ENCODE results near the gene FXYD5. TPM values are rescaled to one million over a fixed set of nuclear protein-coding genes. Genes with fewer than 3 reads are reported as not detected.

Gene FXYD5
- total and polyA plus RNA-seq, 2 donors from 2014 or later, result 41.9 to 84.5 TPM

GRCh38 chr19:35117799-35118198 lies 36.7 kb upstream of the FXYD5 start:
- intact Hi-C loops (cut with DNase I), result no loop called here
- peaks cover 0 to 4% (median 3%) of the 10 kb centered on the region in 3 donors for H3K4me1 ChIP-seq (ENCODE audit: control insufficient read depth in 2 of 3, insufficient read depth in 2 of 3, low read depth in 1 of 3, low read length in 3 of 3)
- TF ChIP-seq CTCF (IDR thresholded peaks at IDR 0.05; ENCODE audit: borderline replicate concordance, extremely low read depth, insufficient read depth), result no peak
- no peak overlapping the region for H3K4me3 ChIP-seq (ENCODE audit: low read length in 3 of 3)
- no peaks in the 10 kb centered on the region for H3K27me3 ChIP-seq (ENCODE audit: control insufficient read depth, insufficient read depth, low read length)
- no peaks in the 10 kb centered on the region for H3K9me3 ChIP-seq (ENCODE audit: control insufficient read depth in 2 of 3, insufficient read depth in 1 of 3, low read length in 3 of 3)
- H3K27ac ChIP-seq (ENCODE audit: low read depth in 2 of 2, low read length in 2 of 2), result no peak overlapping the region
- FAIRE-seq, result no peak
- no peak overlapping the region for H3K9ac ChIP-seq (ENCODE audit: low read length in 3 of 3)
- no peaks in the 10 kb centered on the region for H3K36me3 ChIP-seq (ENCODE audit: control insufficient read depth in 2 of 3, insufficient read depth in 3 of 3, low read length in 3 of 3)
- no peak for DNase-seq

GRCh38 chr19:35118268-35119020 lies 36.1 kb upstream of the FXYD5 start:
- Histone ChIP-seq H3K4me3 (ENCODE audit: low read length in 3 of 3) (no peak overlapping the region), H3K27me3 (ENCODE audit: control insufficient read depth, insufficient read depth, low read length) (no peaks in the 10 kb centered on the region), H3K4me1 (ENCODE audit: control insufficient read depth in 2 of 3, insufficient read depth in 2 of 3, low read depth in 1 of 3, low read length in 3 of 3) (peaks cover 0 to 4% (median 3%) of the 10 kb centered on the region in 3 donors), H3K9me3 (ENCODE audit: control insufficient read depth in 2 of 3, insufficient read depth in 1 of 3, low read length in 3 of 3) (no peaks in the 10 kb centered on the region), H3K9ac (ENCODE audit: low read length in 3 of 3) (no peak overlapping the region), H3K36me3 (ENCODE audit: control insufficient read depth in 2 of 3, insufficient read depth in 3 of 3, low read length in 3 of 3) (no peaks in the 10 kb centered on the region), H3K27ac (ENCODE audit: low read depth in 2 of 2, low read length in 2 of 2) (no peak overlapping the region)
- no peak for FAIRE-seq
- no peak for DNase-seq
- intact Hi-C loops (cut with DNase I), result no loop called here
- TF ChIP-seq CTCF (IDR thresholded peaks at IDR 0.05; ENCODE audit: borderline replicate concordance, extremely low read depth, insufficient read depth), result no peak

GRCh38 chr19:35119091-35119490 lies 35.4 kb upstream of the FXYD5 start:
- intact Hi-C loops (cut with DNase I), result no loop called here
- TF ChIP-seq CTCF (IDR thresholded peaks at IDR 0.05; ENCODE audit: borderline replicate concordance, extremely low read depth, insufficient read depth), result no peak
- no peaks in the 10 kb centered on the region for H3K36me3 ChIP-seq (ENCODE audit: control insufficient read depth in 2 of 3, insufficient read depth in 3 of 3, low read length in 3 of 3)
- H3K9me3 ChIP-seq (ENCODE audit: control insufficient read depth in 2 of 3, insufficient read depth in 1 of 3, low read length in 3 of 3), result no peaks in the 10 kb centered on the region
- no peak overlapping the region for H3K9ac ChIP-seq (ENCODE audit: low read length in 3 of 3)
- peaks cover 0 to 5% (median 4%) of the 10 kb centered on the region in 3 donors for H3K4me1 ChIP-seq (ENCODE audit: control insufficient read depth in 2 of 3, insufficient read depth in 2 of 3, low read depth in 1 of 3, low read length in 3 of 3)
- FAIRE-seq, result no peak
- DNase-seq, result no peak
- H3K27ac ChIP-seq (ENCODE audit: low read depth in 2 of 2, low read length in 2 of 2), result no peak overlapping the region
- H3K4me3 ChIP-seq (ENCODE audit: low read length in 3 of 3), result no peak overlapping the region
- no peaks in the 10 kb centered on the region for H3K27me3 ChIP-seq (ENCODE audit: control insufficient read depth, insufficient read depth, low read length)
